ENCODE measurements around the gene MAX.

DNA sequence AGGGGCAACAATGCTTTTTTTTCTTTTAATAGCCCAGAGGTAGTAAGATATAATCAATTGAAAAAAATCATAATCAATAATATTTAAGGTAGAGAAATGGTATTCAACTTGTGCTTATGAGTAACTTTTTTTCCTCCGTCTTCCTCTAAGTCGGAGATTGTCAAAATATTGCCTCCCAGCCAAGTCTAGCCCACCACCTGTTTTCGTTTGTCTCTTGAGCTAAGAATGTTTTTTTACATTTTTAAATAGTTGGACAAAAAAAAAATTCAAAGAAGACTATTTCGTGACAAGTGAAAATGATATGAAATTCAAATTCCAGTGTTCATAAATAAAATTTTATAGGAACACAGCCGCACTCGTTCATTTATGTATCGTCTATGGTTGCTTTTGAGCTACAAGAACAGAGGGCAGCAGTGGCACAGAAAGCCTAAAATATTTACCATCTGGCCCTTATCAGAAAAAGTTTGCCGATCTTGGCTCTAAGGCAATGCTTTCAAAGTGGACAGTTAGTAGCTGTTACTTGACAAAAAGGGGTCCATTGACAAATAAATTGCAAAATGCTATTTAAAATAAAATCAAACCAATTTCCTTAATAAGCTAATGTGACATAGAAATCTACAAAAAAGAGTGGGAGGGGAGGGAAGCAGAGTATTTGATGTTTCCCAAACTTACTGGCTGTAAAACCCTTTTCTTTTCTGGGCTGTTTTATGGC, 40.8 kb upstream of the MAX start:
- TF ChIP-seq, protein P1, sequence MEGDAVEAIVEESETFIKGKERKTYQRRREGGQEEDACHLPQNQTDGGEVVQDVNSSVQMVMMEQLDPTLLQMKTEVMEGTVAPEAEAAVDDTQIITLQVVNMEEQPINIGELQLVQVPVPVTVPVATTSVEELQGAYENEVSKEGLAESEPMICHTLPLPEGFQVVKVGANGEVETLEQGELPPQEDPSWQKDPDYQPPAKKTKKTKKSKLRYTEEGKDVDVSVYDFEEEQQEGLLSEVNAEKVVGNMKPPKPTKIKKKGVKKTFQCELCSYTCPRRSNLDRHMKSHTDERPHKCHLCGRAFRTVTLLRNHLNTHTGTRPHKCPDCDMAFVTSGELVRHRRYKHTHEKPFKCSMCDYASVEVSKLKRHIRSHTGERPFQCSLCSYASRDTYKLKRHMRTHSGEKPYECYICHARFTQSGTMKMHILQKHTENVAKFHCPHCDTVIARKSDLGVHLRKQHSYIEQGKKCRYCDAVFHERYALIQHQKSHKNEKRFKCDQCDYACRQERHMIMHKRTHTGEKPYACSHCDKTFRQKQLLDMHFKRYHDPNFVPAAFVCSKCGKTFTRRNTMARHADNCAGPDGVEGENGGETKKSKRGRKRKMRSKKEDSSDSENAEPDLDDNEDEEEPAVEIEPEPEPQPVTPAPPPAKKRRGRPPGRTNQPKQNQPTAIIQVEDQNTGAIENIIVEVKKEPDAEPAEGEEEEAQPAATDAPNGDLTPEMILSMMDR (IDR thresholded peaks at IDR 0.05): no peak
- TF ChIP-seq POLR2AphosphoS5 (IDR thresholded peaks at IDR 0.05): no peak
- TF ChIP-seq POLR2A (IDR thresholded peaks at IDR 0.05): no peak
